ENCODE results near the gene HAUS7. TPM values are rescaled to one million over a fixed set of nuclear protein-coding genes. Genes with fewer than 3 reads are reported as not detected.

Gene HAUS7
- total and polyA plus RNA-seq, 2 experiments from 2014 or later, result 59.8 to 77.9 TPM

- ATAC-seq, result no peak
- TF ChIP-seq EZH2 (IDR thresholded peaks at IDR 0.05; ENCODE audit: low read depth, unreplicated experiment) (peak; percentile 39), ETS1 (IDR thresholded peaks at IDR 0.05) (no peak)
- Histone ChIP-seq H3K27me3 (ENCODE audit: insufficient read depth) (peaks cover 19% of the 10 kb centered on the region; the same call in 1 of the 2 replicates), H3F3A (replicated peaks; ENCODE audit: low read depth) (no peaks in the 10 kb centered on the region), H3K36me3 (ENCODE audit: insufficient read depth) (no peaks in the 10 kb centered on the region), H3K4me2 (peak overlapping the region; percentile 75), H3K9me2 (ENCODE audit: insufficient read depth) (no peaks in the 10 kb centered on the region), H2AFZ (no peak overlapping the region; the same call in 1 of the 2 replicates), H3K79me2 (replicated peaks; ENCODE audit: insufficient read depth) (no peaks in the 10 kb centered on the region), H4K20me1 (replicated peaks; ENCODE audit: insufficient read depth) (no peaks in the 10 kb centered on the region), H3K4me1 (ENCODE audit: insufficient read depth) (no peaks in the 10 kb centered on the region), H3K4me3 (peak overlapping the region; percentile 53), H3K27ac (ENCODE audit: low read depth) (no peak overlapping the region)
- Mint-ChIP-seq H3K4me1 (peaks cover 8% of the 10 kb centered on the region), H3K27ac (no peak overlapping the region), H3K36me3 (ENCODE audit: low read depth) (no peaks in the 10 kb centered on the region), H3K27me3 (ENCODE audit: insufficient read depth, low read depth, poor library complexity) (peaks cover 21% of the 10 kb centered on the region), H3K9me3 (no peaks in the 10 kb centered on the region; the same call in 2 of the 3 replicates), H3K4me3 (peak overlapping the region; percentile 72)
- DNase-seq (ENCODE audit: low spot score), result no peak
Observed at GRCh38 chrX:153410888-153411254, 59.5 kb downstream of the HAUS7 start.

GRCh38 chrX:153410373-153410772 is 60.0 kb downstream of the HAUS7 start:
- Histone ChIP-seq H3K4me3 (no peak overlapping the region), H3K4me1 (ENCODE audit: insufficient read depth) (no peaks in the 10 kb centered on the region), H3K36me3 (ENCODE audit: insufficient read depth) (no peaks in the 10 kb centered on the region), H3K27me3 (ENCODE audit: insufficient read depth) (peaks cover 19% of the 10 kb centered on the region; the same call in 1 of the 2 replicates), H3K79me2 (replicated peaks; ENCODE audit: insufficient read depth) (no peaks in the 10 kb centered on the region), H3K9me2 (ENCODE audit: insufficient read depth) (no peaks in the 10 kb centered on the region), H3F3A (replicated peaks; ENCODE audit: low read depth) (no peaks in the 10 kb centered on the region), H3K27ac (ENCODE audit: low read depth) (no peak overlapping the region), H3K4me2 (no peak overlapping the region), H4K20me1 (replicated peaks; ENCODE audit: insufficient read depth) (no peaks in the 10 kb centered on the region), H2AFZ (no peak overlapping the region)
- ATAC-seq, result no peak
- H3K4me3 Mint-ChIP-seq, result peak overlapping the region; percentile 72; the same call in 2 of the 3 replicates
- no peak for DNase-seq (ENCODE audit: low spot score)
- no peaks in the 10 kb centered on the region; the same call in 2 of the 3 replicates for H3K9me3 Mint-ChIP-seq
- no peak overlapping the region for H3K27ac Mint-ChIP-seq
- peaks cover 22% of the 10 kb centered on the region for H3K27me3 Mint-ChIP-seq (ENCODE audit: insufficient read depth, low read depth, poor library complexity)
- no peaks in the 10 kb centered on the region for H3K36me3 Mint-ChIP-seq (ENCODE audit: low read depth)
- peaks cover 8% of the 10 kb centered on the region for H3K4me1 Mint-ChIP-seq
- TF ChIP-seq ZNF331 (CRISPR knock-in tag; IDR thresholded peaks at IDR 0.05; ENCODE audit: low read depth) (no peak), EZH2phosphoT487 (IDR thresholded peaks at IDR 0.05; ENCODE audit: unreplicated experiment) (no peak), ETS1 (IDR thresholded peaks at IDR 0.05) (no peak), JUNB (IDR thresholded peaks at IDR 0.05; ENCODE audit: unreplicated experiment) (no peak), STAT1 (IDR thresholded peaks at IDR 0.05; ENCODE audit: unreplicated experiment) (no peak), CREB1 (CRISPR knock-in tag; IDR thresholded peaks at IDR 0.05; ENCODE audit: low read depth) (no peak), NANOG (IDR thresholded peaks at IDR 0.05; ENCODE audit: borderline replicate concordance) (no peak), POLR2AphosphoS5 (IDR thresholded peaks at IDR 0.05; ENCODE audit: low read depth) (no peak), EZH2 (IDR thresholded peaks at IDR 0.05; ENCODE audit: low read depth, unreplicated experiment) (no peak), ZNF462 (CRISPR knock-in tag; IDR thresholded peaks at IDR 0.05) (no peak), CTCF (conservative IDR thresholded peaks at IDR 0.05; ENCODE audit: low read depth in 2 of 2) (no peak)

All from GM23338 (cell line).